Right kidney (tissue), 1 donor: ENCODE measurements around the gene GPC3.
A peak's percentile ranks its signal among the peaks of the same experiment; 100 is the strongest.

ENCODE experiments used
- DNase-seq: peaks from one replicate; pipeline ENCODE4 v3.0.0-alpha.2; 2016

Gene GPC3

DNA sequence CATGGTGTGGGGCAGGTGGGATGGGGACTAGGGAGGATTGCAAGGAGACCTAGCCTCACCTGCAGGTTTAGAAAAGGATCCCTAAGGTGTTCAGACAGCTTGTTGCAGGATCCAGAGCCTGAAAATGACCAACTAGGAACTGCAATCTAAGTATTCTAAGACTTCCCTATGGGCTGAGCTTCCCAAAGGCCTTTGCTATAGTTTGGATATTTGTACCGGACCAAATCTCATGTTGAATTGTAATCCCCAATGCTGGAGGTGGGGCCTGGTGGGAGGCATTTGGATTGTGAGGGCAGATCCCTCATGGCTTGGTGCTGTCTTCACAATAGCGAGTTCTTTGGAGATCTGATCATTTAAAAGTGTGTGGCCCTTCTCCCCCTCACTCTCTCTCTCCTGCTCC is 52.1 kb downstream of the GPC3 start:
- DNase-seq: no peak

DNA sequence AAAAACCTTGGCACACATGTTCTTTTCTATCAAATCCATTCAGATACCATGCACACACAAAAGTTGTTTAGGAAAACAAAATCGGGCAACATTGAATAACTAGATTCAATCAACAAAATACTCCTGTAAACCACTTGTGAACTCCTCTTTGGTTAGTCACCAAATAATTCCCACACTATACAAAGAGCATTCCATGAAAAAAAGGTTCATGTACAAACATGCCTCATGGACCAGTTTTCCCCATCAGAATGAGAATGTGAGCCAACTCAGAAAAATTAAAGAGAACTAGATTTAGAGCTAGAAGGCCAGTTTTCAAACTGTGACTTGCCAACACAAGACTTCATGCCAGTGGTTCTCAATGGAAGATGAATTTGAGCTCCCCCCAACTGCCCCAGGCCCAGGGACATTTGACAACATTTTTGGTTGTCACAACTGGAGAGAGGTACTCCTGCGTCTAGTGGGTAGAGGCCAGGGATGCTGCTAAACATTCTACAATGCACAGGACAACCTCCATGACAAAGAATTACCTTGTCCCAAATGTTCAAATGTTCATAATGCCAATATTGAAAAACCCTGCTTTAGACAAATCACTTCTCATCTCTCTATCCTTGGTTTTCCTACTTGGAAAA is 55.4 kb downstream of the GPC3 start:
- no peak for DNase-seq

DNA sequence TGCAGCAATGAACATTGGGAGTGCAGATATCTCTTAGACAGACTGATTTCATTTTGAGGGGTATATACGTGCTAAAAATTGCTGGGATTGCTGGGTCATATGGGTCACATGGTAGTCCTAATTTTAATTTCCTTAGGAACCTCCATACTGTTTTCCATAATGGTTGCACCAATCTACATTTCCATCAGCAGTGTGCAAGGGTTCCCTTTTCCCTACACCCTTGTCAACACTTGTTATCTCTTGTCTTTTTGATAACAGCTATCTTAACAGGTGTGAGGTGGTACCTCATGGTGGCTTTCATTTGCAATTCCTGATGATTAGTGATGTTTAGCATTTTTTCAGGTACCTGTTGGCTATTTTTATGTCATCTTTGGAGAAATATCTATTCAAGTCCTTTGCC is 57.0 kb downstream of the GPC3 start:
- no peak for DNase-seq

DNA sequence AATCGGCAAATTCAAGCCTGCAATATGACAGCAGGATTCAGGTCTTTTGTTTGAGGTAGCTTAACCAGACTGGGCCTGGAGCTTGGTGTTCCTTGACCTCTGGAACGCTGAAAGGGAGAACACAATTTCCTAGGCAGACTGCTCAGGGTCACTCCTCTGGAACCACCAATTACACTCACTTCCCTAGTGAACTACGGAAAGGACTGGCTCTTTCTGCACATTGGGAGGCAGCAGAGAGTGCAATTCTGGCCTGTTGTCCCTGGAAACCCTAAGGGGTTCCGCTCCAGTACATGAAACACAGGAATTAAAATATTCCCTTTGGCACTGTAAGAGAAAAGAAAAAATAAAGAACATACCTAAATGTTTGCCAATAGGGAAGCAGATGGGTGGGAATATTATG is 58.6 kb downstream of the GPC3 start:
- DNase-seq: no peak

DNA sequence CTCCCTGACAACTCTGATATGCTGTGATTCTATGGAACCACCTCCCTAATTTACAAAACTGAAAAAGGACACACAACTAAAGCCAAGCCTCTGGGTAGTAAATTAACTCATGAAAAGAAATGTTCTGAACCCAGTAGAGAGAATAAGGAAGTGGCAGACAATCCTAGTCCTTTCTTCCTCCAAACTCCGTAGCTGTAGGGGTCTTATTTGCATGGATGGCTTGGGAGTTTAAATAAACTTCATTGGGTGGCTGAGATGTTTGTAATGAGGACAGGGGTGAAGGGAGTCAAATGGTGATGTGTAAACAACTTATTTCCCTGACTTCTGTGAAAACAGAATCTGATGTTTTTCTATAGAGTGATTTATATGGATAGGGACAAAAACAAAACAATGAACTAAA is 59.3 kb downstream of the GPC3 start:
- DNase-seq: no peak

DNA sequence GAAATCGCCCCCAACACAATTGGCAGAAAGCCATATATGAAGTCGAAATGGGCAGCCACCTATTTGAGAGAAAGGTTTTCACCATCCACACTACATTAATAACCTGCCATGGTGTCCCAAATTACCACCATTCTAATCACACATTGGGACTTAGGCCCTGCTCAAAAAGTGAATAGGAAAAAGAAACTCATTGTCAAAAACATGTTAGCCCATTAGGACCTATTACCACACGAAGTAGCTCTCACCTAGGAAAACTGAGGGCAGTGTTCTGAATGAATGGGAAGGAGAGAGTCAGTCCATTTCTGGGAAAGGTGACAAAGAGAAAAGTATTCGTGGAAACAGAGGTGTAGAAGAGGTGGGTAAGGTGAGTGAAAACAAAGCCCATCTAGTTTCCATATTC is 60.8 kb downstream of the GPC3 start:
- DNase-seq: no peak

DNA sequence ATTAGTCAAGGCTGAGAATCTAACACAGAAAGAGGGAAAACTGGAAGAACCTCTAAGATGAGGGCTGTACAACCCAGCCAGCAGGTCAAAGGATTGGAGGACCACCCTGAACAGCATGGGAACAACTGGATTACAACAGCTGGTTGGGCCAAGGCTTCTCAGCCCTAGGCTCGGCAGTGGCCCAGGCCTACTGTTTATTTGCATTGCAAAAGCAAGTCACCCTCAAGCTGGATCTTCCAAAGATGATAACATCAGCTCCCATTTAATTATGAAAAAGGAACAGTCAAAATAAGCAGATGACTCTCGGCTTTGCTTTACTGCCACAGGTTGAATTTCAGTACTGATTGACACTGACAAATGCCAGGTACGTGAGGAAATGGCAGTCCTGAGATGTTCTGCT is 61.8 kb downstream of the GPC3 start:
- DNase-seq: no peak

DNA sequence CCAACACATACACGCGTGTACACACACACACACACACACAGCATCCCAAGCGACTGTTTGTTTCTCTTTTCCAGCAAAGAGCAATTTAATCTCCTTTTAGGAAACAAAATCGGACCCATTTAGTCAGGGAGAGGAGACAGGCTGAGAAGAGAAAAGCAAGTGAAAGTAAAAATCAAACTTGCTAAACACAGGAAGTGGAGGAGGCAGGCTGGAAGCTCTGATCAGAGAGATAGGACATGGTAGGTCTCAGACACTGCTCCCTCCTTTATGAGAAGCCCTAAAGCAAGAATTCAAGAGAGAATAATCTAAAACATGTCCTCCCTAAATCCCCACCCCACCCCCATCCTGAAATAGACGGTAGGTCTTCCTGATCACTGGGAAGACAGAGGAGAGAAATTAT is 62.3 kb downstream of the GPC3 start:
- no peak for DNase-seq

DNA sequence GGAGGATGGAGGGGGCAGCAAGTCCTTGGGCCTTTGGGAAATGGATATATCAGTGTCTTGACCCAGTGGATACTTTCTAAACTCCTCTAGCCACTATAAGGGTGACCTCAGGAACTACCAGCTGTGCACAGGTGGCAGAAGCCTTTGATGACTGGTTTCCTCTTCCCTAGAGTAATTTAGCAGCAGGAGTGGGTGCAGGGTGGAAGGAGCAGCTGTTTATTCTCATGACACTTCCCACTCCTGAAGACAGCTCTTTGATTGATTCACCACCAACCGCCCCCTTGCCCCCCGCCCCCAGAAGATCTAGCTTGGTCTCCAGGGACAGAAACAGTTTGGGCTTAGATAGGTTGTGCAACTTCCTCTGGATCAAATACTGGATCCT is 63.0 kb downstream of the GPC3 start:
- DNase-seq: no peak

DNA sequence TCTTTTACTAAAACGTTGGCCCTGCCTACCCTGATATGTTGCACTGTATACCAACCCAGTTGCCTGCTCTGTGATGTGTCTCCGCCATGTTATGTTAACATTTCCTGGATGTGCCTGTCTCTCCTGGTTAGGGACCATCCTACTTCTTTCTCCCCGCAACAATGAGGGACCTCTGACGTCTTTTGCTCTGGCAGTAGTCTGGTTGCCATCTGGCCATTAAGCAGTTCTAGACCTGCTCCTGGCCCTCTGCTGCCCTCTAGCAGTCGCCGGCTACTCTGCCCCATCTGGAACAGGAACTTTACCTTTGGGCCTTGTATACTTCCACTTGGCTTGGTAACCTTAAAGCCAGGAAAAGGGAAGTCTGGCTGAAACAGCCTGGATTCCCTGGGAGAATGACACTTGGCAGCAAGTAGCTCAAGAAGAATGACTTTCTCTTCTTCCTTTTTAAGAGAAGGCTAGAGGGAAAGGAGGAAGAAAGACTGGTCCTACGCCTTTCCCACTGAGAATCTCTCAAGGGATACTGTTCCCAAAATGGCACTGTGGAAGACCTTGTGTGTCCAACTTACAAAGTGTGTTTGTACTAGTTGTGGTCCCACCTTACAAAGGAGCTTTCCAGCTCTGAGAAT is 63.5 kb downstream of the GPC3 start:
- DNase-seq: no peak

DNA sequence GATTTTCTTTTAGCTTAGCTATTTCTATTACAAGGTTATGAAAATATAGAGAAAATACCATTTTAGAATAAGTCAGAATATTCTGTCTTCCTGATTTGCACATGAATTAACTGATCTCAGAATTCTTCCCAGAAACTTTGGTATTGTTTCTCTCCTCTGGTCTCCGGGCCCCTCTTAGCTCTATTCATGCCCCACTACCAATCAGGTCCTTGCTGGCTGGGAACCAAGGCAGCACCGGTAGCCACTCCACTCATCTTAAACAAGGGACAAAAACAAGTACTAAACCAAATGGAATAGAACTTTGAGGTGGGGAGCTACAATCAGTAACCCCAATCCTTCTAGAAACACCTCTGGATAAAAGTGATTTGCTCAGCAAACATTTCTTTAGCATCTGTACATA is 64.3 kb downstream of the GPC3 start:
- no peak for DNase-seq

DNA sequence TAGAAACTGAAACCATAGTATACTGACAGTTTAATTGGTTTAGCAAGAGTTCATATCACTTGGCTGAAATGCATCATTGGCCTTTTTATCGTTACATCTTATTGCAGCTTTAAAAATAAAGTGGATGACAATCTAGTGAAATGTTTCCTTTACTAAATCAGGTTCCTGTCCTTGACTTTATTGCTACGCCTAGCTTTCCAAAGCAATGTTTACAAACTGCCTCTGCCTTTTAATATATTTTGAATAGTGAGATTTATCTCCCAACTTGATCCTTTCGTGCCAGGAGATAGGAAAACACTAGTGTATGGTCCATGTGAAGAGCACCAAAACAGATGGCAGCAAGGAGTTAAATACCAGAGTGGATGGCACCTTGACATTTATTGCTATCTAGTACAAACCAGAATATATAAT is 67.0 kb downstream of the GPC3 start:
- DNase-seq: no peak

DNA sequence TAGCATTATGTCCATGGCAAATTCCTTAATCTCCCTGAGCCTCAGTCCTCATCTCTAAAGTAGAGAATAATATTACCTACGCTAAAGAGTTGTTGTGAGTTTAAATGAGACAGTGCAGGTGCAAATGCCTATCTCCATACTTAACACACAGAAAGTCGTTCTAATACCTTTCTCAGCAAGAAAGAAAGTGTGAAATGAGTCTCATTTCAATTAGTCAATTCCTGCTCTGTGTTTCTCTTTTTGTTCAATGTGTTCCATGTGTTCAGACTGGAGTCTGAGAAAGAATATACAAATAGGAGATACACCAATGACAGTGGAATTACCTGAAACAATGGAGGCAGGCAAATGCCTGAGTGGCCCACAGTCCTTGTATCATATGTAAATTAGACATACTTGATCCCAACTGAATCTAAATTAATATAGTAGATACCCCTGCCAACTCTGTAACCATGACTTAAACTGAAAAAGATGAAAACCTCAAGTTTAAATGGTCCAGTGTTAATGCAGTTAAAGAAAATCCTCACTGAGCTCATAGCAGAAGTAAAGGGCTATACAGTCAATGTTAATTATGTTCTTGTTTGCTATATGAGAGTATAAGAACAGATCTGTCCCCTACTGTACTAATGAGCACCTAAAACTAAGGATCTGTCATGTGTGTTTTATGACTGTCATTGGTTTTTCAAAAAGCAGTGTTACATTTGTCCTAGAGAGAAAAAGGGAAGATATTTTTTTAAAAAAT is 68.2 kb downstream of the GPC3 start:
- DNase-seq: no peak

DNA sequence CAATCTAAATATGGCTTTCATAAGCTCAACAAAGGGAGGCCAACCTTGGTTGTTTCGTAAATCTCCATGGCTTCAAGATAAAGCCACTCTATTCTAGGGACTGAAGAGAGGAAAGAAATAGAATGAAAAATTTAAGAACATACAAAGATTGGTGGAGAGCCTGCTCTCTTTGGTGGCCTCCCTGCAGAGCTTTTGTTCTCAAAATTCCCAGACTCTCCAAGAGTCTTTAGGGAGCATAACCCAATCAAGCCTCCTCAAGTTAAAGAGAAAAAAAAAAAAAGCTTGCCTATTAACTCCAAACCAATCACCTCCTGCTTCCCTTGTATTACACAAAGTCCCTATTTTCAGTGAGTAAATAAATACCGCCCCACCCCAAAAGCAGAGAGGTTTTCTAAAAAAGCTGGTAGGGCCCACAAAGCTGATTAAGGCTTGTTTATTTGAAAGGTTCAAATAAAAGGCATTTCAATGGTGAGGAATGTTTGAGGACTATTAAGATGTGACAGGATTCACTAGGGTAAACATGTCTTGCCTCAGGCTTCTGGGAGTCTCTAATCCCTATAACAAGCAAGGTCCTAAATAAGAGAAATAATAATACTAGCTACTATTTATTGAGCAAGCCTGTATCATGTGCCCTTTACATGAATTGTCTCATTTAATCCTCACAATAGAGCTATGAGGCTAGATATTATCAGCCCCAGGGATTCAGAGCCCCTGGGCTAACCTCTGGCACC is 71.6 kb downstream of the GPC3 start:
- no peak for DNase-seq

DNA sequence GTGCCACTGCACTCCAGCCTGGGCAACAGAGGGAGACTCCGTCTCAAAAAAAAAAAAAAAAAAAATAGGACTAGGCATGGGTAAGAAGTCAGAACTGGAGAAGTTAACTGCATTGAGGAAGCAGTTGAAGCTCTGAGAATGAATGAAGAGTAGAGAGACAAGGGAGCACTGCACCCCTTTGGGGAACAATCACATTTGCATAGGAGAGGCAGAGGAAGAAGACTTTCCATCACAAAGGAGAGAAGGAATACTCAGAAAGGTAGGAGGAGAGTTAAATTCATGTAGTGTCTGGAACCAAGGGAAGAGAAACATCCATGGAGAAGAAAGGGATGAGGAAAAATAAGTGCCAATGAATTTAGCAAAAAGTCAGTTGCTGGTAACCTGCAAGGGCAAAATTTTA is 72.4 kb downstream of the GPC3 start:
- no peak for DNase-seq

DNA sequence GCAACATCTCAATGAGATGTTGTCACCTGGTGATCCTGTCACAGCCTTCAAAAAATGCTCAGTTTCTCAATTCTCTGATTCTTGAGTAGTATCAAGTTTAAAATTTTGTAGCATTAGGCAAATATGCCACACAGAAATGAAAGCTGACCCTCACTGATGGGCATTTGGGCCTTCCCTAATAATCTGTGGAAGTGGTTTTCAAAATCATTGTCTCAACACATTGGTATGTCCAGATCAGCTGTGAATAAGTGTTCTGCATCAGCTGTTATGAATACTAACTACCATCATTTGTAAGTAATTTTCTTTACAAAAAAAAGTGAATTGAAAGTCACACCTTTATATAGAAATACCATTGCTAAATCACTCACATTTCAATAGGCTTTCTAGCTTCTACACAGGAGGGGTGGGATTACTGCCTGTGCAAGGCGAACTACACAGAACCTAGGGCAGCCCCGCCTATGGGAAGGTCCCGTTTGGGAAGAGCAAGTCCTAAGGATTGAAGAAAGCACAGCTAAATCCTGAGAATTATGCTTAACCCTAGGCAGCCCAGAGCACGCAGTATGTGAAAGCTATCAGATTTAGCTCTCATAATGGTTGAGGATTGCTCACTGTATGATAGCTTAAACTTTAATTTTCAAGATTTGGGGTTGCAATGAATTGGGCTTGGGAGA is 73.4 kb downstream of the GPC3 start:
- DNase-seq: no peak

DNA sequence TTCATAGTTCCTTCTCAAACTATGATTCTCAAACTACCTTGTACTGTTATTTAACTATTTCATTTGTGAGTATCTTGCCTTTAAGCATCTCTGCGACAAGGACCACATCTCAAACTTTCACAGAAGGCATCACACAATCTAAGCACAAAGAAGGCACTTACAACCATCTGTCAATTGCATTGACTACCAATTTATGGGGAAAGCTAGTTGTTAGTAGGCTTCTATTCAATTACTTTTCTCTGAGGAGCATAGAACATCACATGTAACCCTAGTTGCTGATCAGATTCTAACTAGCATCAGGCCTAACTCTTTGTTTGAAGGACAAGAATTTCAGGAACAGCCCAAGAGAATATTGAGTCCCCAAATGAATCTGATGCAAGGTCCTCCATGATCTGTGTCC is 74.9 kb downstream of the GPC3 start:
- DNase-seq: no peak

DNA sequence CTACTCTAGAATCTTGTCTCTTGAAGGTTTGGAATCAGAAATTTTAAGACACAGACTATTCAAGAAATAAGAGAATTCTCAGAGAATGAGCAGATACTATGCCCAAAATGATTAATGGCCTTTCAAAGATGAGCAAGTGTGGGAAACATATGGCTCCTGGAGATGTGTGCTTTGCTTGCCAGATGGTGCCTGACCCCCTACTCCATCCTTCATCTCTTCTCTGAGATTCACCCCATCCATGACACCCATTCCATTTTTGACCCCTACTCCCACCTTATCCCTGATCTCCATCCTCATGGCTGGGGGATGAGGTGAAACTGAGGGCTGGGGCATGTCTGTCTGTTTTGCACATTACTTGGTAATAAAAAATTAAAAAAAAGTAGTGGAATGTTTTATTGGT is 75.5 kb downstream of the GPC3 start:
- no peak for DNase-seq

DNA sequence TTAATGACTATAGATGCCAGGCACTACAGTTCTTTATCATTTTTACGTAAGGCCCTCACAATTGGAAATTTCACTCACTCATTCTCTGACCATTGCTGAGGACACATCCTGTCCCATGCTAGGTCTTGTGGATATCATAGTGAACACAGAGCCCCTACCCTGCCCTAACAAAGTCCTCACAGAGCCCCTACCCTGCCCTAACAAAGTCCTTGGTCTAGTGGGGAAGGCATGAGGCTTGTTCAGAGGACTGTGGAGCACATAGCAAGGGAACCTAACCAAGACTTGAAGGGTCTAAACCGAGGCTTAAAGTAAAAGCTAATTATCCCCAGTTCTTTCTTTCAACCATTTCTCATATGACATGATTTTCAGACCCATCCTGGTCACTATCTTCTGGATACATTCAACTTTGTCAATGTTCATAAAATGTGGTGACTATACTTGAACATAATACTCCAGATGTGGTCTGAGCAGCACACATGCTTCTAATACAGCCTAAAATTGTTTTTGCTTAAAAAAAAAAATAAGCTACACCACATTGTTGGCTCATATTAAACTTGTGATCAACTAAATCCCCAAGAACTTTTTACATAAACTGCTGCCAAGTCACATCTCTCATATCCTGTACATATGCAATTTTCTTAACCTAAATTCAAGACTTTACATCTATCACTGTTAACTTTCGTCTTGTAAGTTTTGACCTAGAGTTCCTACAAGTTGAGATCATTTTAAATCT is 77.0 kb downstream of the GPC3 start:
- DNase-seq: no peak

DNA sequence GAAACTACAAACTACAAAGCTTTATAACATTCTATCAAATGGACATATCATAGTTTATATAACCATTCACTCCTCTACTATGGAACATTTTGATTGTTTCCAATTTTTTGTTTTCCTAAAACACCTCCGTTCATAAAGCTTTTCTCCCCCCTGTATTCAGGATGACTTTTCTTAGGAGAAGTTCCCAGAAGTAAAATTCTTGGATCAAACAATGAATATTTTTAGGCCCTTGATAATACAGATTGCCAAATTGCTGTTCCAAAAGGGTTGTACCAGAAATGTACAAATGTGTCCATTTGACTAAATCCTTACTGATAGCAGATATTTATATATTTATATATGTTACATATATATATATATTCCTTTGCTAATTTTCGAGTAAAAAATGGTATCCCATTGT is 77.8 kb downstream of the GPC3 start:
- no peak for DNase-seq

DNA sequence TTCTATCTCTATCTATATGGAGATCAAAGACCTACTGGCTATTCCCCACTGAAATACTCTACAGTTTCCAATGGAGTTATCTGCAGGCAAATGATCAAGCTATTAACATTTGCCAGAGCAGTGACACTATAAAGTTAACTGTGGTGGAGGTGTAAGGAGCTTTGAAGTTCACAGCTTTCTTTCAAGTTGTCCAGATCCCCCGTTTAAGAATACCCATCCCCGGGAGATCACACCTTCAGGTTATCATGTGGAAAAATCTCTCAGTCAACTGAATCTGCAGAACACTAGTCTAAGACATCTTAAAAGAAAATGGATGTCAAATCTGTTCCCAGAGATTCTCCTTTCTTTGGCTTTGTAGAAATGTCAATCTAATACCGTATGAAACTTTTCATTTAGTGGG is 80.1 kb downstream of the GPC3 start:
- no peak for DNase-seq

DNA sequence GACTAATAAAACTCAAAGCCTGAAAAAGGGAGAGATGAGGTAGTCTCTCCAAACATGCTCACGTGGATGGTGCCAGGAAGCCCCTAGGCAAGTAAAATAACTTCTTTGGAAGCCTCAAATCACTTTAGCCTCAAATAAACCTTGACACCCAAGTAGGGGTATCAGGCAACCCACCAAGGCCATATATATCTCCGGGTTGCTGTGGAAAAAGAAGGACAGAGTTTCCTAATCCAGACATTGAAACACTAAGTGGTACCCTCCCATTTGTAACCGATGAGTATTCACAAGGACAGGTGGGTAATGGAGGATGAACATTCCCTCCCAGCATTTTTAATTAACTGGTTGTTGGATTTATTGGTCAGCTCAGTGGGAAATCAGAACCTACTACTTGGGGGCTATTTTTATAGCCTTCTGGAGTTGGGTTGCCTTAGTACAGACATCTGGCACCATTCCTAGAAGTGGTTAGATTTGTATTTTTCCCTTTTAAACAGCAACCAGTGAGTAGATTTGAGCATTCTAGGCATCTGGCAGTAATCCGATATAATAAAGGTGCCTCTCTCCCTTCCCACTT is 87.7 kb downstream of the GPC3 start:
- DNase-seq: peak; percentile 26
